Calu3 (cell line): ENCODE measurements around the gene CTCF. TPM values are rescaled to one million over a fixed set of nuclear protein-coding genes. Genes with fewer than 3 reads are reported as not detected.

ENCODE experiments used
- BruUV-seq: library from RNA; stranded (reverse); fragments of 400-500 nt; replicated peaks from 2 replicates; lab custom pipeline; 2021; lab: Mats Ljungman, UMichigan
- CTCF ChIA-PET: fragments of 300-600 bp; sonication (Branson Sonifier 250); formaldehyde crosslinking; loops from one replicate; lab custom pipeline; 2022; ENCODE audit warnings: antibody characterized with exemption; lab: Charles Lee
- DNase-seq: peaks from one replicate; pipeline ENCODE4 v3.0.0; 2022
- H3K27ac Mint-ChIP-seq: one replicate; pipeline ENCODE4 v1.8.0; 2022; ENCODE audit warnings: mixed read lengths; ENCODE audit not compliant: unreplicated experiment
- H3K27me3 Mint-ChIP-seq: one replicate; pipeline ENCODE4 v1.8.0; 2022; ENCODE audit warnings: mixed read lengths; ENCODE audit not compliant: unreplicated experiment
- H3K36me3 Mint-ChIP-seq: one replicate; pipeline ENCODE4 v1.8.0; 2022; ENCODE audit warnings: mild to moderate bottlenecking, moderate library complexity, mixed read lengths; ENCODE audit not compliant: insufficient read depth, unreplicated experiment
- H3K4me1 Mint-ChIP-seq: one replicate; pipeline ENCODE4 v1.8.0; 2022; ENCODE audit warnings: mild to moderate bottlenecking, low read depth, mixed read lengths; ENCODE audit not compliant: unreplicated experiment
- H3K4me3 Mint-ChIP-seq: one replicate; pipeline ENCODE4 v1.8.0; 2022; ENCODE audit warnings: mild to moderate bottlenecking, low read depth, moderate library complexity, mixed read lengths; ENCODE audit not compliant: unreplicated experiment
- H3K9me3 Mint-ChIP-seq: one replicate; pipeline ENCODE4 v1.8.0; 2022; ENCODE audit warnings: low read depth, mixed read lengths; ENCODE audit not compliant: unreplicated experiment
- intact Hi-C: fragments of 100-400 bp; cut with micrococcal nuclease; formaldehyde crosslinking; loops from one replicate; pipeline ENCODE4 v1.10.0; 2022; ENCODE audit not compliant: unreplicated experiment
- total RNA-seq: library from RNA; stranded (reverse); gene quantifications from 2 replicates; pipeline ENCODE4 v1.2.3, GENCODE V29; 2022
- TF ChIP-seq, protein P1 (sequence below): fragments of 200-600 bp; IDR thresholded peaks from one replicate; pipeline ENCODE4 v1.8.0; 2022; ENCODE audit warnings: antibody characterized with exemption; ENCODE audit not compliant: unreplicated experiment

Gene CTCF
- total RNA-seq, 1 experiment from 2014 or later, result 52.1 TPM

DNA sequence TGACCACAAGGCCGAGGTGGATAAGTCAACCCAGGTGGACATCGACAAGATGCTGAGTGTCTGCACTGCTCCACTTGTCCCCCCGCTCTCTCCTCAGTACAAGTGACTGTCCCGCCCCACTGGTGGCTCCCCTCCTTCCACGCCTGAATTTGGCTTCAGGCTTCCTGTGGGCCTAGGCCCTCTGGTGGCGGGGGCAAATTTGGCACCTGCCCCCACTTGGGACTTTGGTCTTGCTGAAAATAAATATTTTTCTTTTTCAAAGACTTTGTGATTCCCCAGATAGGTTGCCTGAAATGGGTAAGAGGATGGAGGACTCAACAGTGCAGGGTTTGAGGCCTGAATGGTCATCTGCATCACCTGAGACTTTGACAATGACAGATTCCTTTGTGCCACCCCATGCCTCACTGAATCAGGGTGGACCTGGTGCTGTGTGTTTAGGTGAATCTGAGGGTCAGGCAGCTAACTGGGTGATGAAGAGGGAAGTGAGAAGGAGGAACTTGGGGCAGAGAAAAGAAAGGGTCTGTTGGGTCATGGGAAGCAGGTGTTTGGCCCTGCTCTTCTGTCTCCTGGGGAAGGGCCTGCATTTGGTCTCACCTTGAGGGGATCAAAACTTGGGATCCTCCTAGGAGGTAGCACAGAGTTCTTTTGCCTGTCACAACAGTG lies 106.3 kb downstream of the CTCF start:
- H3K27ac Mint-ChIP-seq, result no peak overlapping the region

DNA sequence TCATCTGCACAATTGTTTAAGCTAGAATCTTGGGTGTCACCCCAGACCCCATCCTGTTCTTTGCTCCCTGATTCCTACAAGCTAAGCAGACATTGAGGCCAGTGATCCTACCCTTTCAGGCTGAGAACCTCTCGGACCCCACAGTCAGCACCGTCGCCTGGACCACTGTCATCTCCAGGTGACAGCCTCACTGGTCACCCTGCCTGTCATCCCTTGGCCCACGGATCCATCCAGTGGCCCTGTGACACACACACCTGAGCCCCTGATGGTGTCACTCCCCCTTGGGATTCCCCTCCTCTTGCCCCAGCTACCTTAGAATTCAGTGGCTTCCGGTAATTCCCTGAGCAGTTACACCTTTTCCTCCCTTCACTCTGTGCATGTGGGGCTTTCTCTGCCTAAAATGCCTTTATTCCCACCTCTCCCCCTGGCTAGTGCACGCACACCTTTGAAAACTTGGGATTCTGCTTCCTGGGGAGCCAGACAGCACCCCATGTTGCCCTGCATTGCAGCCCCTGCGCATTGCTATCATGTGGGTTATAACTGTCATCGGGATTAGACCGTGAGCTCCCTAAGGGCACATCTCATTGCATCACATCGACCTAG lies 107.3 kb downstream of the CTCF start:
- DNase-seq, result no peak
- intact Hi-C loops, result loop anchor here (5.0 kb wide), 1 partner anchor 122 kb away; no protein-coding TSS in a partner anchor
- Mint-ChIP-seq H3K27ac (no peak overlapping the region), H3K4me1 (peaks cover 13% of the 10 kb centered on the region), H3K27me3 (no peaks in the 10 kb centered on the region), H3K9me3 (no peaks in the 10 kb centered on the region), H3K36me3 (peaks cover 42% of the 10 kb centered on the region), H3K4me3 (no peak overlapping the region)
- no TSS peak for BruUV-seq
- CTCF ChIA-PET, result interaction anchor here (0.5 to 4.1 kb wide), 2 partner anchors 46 to 148 kb away, joined by 3 to 31 read pairs; no protein-coding TSS in a partner anchor
- TF ChIP-seq, protein P1, sequence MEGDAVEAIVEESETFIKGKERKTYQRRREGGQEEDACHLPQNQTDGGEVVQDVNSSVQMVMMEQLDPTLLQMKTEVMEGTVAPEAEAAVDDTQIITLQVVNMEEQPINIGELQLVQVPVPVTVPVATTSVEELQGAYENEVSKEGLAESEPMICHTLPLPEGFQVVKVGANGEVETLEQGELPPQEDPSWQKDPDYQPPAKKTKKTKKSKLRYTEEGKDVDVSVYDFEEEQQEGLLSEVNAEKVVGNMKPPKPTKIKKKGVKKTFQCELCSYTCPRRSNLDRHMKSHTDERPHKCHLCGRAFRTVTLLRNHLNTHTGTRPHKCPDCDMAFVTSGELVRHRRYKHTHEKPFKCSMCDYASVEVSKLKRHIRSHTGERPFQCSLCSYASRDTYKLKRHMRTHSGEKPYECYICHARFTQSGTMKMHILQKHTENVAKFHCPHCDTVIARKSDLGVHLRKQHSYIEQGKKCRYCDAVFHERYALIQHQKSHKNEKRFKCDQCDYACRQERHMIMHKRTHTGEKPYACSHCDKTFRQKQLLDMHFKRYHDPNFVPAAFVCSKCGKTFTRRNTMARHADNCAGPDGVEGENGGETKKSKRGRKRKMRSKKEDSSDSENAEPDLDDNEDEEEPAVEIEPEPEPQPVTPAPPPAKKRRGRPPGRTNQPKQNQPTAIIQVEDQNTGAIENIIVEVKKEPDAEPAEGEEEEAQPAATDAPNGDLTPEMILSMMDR, result no peak

More for the DNA sequence above, 106.3 kb downstream of the CTCF start:
- Mint-ChIP-seq H3K9me3 (no peaks in the 10 kb centered on the region), H3K36me3 (peaks cover 42% of the 10 kb centered on the region), H3K27me3 (no peaks in the 10 kb centered on the region), H3K4me3 (no peak overlapping the region), H3K4me1 (peaks cover 4% of the 10 kb centered on the region)
- TF ChIP-seq, protein P1, result peak; percentile 15
- BruUV-seq, result no TSS peak
- CTCF ChIA-PET, result interaction anchor here (0.5 to 4.1 kb wide), 3 partner anchors 47 to 147 kb away, joined by 3 to 31 read pairs (median 11); no protein-coding TSS in a partner anchor
- no peak for DNase-seq
- intact Hi-C loops, result loop anchor here (5.0 kb wide), 1 partner anchor 121 kb away; no protein-coding TSS in a partner anchor

DNA sequence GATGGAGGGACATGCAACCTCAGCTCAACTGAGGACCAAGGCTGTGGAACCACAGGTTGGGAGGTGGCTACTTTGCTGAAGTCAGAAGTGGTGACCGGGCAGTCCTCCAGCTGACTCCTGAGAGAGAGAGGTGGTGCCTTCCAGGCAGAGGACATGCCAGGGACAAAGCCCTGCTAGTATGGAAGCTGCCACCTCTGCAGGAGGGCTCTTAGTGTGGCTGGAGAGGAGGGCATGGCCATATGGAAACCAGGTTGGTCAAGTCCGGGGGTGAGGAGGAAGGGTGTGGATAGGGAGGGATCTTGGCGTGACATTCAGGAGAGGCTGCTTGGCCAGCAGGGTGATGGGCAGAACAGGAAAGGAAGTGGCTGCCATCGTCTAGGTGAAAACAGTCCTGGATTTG lies 110.0 kb downstream of the CTCF start:
- CTCF ChIA-PET, result interaction anchor here (0.8 to 1.8 kb wide), 7 partner anchors 9 to 262 kb away, joined by 3 to 10 read pairs (median 3); partner anchors contain the start of genes GFOD2, RANBP10 and TSNAXIP1
- Mint-ChIP-seq H3K27ac (peak overlapping the region; percentile 31), H3K36me3 (peaks cover 28% of the 10 kb centered on the region), H3K4me3 (no peak overlapping the region), H3K27me3 (no peaks in the 10 kb centered on the region), H3K4me1 (peaks cover 13% of the 10 kb centered on the region), H3K9me3 (no peaks in the 10 kb centered on the region)
- no TSS peak for BruUV-seq
- TF ChIP-seq, protein P1, result no peak
- DNase-seq, result no peak
- intact Hi-C loops, result loop anchor here (2.0 kb wide), 1 partner anchor 256 kb away; no protein-coding TSS in a partner anchor

DNA sequence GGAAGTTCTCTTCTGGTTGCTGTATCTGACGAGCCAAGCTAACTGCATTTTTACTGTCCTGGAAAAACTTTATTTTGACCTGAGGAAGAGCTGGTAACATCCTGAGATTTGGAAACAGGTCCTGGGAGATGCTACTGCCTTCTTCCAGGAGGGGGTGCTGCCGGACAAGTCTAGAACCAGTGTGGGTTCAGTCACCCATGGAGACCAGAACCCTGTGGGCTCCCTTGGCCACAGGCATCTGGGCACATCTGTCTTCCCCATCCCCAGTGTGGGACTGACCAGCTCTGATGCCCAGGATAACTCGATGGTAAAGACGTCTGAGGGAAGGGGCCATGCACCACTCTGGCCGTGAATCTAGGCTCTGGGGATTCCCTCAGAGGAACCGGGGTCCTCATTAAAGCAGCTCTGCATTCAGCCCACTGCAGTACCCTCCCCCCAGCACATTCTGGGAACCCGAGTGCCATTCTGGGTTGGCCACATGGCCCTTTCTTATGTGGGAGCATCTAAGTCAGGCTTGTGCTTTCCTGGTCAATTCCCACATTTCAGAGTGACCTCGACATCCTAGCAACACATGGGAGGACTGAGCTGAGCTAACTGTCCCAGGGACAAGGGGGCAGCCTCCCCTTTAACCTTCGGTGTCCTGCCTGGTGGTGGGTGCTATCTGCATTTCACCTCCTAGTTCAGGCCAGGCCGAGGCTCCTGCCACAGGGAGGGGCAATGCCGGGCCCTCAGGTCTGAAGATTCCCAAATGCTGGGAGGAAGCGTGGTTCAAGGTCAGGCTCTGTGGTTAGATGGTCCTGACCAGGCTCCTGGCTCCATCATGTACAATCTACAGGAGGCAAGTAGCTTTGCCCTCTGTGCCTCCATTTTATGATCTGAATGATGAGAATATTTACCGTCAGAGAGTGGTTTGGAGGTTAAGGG lies 110.7 kb downstream of the CTCF start:
- Mint-ChIP-seq H3K27ac (peak overlapping the region; percentile 31), H3K27me3 (no peaks in the 10 kb centered on the region), H3K36me3 (peaks cover 21% of the 10 kb centered on the region), H3K4me1 (peaks cover 13% of the 10 kb centered on the region), H3K4me3 (no peak overlapping the region), H3K9me3 (no peaks in the 10 kb centered on the region)
- intact Hi-C loops, result loop anchor here (2.0 kb wide), 1 partner anchor 256 kb away; no protein-coding TSS in a partner anchor
- CTCF ChIA-PET, result interaction anchor here (0.6 to 1.8 kb wide), 8 partner anchors 10 to 265 kb away, joined by 3 to 10 read pairs (median 4); partner anchors contain the start of genes GFOD2, RANBP10 and TSNAXIP1
- DNase-seq, result peak; percentile 71
- BruUV-seq, result no TSS peak
- TF ChIP-seq, protein P1, result peak; percentile 60
